ENCODE measurements around the gene GABPB1.

DNA sequence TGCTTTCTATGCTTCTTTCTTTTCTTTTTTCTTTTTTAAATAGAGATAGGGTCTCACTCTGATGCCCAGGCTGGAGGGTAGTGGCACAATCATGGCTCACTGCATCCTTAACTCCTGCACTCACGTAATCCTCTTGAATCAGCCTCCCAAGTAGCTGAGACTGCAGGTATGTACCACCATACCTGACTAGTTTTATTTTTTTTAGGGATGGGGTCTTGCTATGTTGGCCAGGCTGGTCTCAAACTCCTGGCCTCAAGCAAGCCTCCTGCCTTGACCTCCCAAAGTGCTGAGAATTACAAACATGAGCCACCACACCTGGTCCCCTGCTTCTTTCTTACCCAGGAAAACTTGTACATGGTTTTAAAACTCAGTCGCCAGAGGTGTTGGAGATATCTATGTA is 65.2 kb downstream of the GABPB1 start:
- TF ChIP-seq POLR2AphosphoS5 (IDR thresholded peaks at IDR 0.05), result no peak
- TF ChIP-seq, protein P1, sequence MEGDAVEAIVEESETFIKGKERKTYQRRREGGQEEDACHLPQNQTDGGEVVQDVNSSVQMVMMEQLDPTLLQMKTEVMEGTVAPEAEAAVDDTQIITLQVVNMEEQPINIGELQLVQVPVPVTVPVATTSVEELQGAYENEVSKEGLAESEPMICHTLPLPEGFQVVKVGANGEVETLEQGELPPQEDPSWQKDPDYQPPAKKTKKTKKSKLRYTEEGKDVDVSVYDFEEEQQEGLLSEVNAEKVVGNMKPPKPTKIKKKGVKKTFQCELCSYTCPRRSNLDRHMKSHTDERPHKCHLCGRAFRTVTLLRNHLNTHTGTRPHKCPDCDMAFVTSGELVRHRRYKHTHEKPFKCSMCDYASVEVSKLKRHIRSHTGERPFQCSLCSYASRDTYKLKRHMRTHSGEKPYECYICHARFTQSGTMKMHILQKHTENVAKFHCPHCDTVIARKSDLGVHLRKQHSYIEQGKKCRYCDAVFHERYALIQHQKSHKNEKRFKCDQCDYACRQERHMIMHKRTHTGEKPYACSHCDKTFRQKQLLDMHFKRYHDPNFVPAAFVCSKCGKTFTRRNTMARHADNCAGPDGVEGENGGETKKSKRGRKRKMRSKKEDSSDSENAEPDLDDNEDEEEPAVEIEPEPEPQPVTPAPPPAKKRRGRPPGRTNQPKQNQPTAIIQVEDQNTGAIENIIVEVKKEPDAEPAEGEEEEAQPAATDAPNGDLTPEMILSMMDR (IDR thresholded peaks at IDR 0.05), result no peak
- TF ChIP-seq POLR2A (IDR thresholded peaks at IDR 0.05), result no peak
- no peak for TF ChIP-seq EP300 (IDR thresholded peaks at IDR 0.05)
